Astrocyte (in vitro differentiated cells and primary cell): Measurements from ENCODE around the gene CLCF1.

ENCODE experiments used
- EZH2 ChIP-seq: IDR thresholded peaks from 2 replicates; pipeline ENCODE4 v1.6.1; 2012; ENCODE audit warnings: mild to moderate bottlenecking, low read length, inconsistent platforms; ENCODE audit not compliant: insufficient read depth
- TF ChIP-seq, protein P1 (sequence below): IDR thresholded peaks from 2 replicates; pipeline ENCODE4 v1.5.1; 2011; ENCODE audit warnings: low read depth, mild to moderate bottlenecking, inconsistent platforms, low read length, moderate library complexity; ENCODE audit not compliant: insufficient read depth

DNA sequence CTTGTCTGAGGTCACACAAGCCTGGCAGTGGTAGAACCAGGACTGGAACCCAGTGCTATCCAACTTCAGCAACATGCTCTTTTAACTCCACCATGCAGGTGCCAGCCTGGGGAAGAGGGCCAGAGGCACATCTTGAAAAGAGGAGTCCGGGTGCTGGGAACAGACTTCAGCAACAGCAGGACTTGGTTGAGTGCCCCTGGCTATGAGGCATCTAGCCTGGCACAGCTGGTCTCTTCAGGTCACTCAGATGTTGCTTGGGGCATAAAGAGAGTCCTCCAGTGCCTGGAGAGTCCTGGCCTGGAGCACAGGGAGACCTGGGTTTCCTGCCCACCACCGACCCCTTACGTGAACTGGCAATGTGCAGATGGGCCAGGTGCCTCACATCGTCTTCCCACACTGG, 5.1 kb upstream of the CLCF1 start:
- TF ChIP-seq, protein P1, sequence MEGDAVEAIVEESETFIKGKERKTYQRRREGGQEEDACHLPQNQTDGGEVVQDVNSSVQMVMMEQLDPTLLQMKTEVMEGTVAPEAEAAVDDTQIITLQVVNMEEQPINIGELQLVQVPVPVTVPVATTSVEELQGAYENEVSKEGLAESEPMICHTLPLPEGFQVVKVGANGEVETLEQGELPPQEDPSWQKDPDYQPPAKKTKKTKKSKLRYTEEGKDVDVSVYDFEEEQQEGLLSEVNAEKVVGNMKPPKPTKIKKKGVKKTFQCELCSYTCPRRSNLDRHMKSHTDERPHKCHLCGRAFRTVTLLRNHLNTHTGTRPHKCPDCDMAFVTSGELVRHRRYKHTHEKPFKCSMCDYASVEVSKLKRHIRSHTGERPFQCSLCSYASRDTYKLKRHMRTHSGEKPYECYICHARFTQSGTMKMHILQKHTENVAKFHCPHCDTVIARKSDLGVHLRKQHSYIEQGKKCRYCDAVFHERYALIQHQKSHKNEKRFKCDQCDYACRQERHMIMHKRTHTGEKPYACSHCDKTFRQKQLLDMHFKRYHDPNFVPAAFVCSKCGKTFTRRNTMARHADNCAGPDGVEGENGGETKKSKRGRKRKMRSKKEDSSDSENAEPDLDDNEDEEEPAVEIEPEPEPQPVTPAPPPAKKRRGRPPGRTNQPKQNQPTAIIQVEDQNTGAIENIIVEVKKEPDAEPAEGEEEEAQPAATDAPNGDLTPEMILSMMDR = no peak
- TF ChIP-seq EZH2 = no peak
